Panc1 (cell line): ENCODE measurements around the gene PPT2. TPM values are rescaled to one million over a fixed set of nuclear protein-coding genes. Genes with fewer than 3 reads are reported as not detected.

Source experiments
- ATAC-seq: fragments of 200-7000 bp; cut with Tn5 transposase; 2 replicates; pipeline ENCODE4 v1.9.1; 2020; ENCODE audit warnings: mild to moderate bottlenecking, moderate library complexity
- BruUV-seq: library from RNA; stranded (reverse); fragments of 400-500 nt; replicated peaks from 2 replicates; lab custom pipeline; 2021; lab: Mats Ljungman, UMichigan
- CTCF ChIA-PET: fragments of 300-600 bp; sonication (Branson Sonifier 250); formaldehyde crosslinking; loops from one replicate; lab custom pipeline; 2022; ENCODE audit warnings: antibody characterized with exemption; lab: Charles Lee
- POLR2A ChIA-PET: fragments of 300-600 bp; sonication (Branson Sonifier 250); formaldehyde crosslinking; loops from one replicate; lab custom pipeline; 2022; ENCODE audit warnings: antibody characterized with exemption; lab: Charles Lee
- DNase-seq: peaks from one replicate; pipeline ENCODE4 v3.0.0-alpha.2; 2010; ENCODE audit warnings: low read depth, low spot score
- H3K27ac ChIP-seq: 2 replicates; pipeline ENCODE4 v1.5.1; 2011; ENCODE audit warnings: mild to moderate bottlenecking, low read length, inconsistent platforms
- H3K27me3 ChIP-seq: fragments of 200-500 bp; sonication (Bioruptor generic); 2 replicates; pipeline ENCODE4 v1.6.0; 2014; ENCODE audit warnings: low read length, inconsistent platforms; ENCODE audit not compliant: control insufficient read depth, insufficient read depth
- H3K36me3 ChIP-seq: fragments of 200-500 bp; sonication (Bioruptor generic); 2 replicates; pipeline ENCODE4 v1.5.1; 2014; ENCODE audit warnings: inconsistent platforms, mild to moderate bottlenecking, low read length, moderate library complexity; ENCODE audit not compliant: control insufficient read depth, insufficient read depth
- H3K4me1 ChIP-seq: 2 replicates; pipeline ENCODE4 v1.5.1; 2011; ENCODE audit warnings: inconsistent platforms, mild to moderate bottlenecking, low read length, moderate library complexity; ENCODE audit not compliant: control insufficient read depth, insufficient read depth
- H3K4me3 ChIP-seq, 2 experiments: 2 replicates each; pipeline ENCODE4 v1.5.1; 2011 to 2012; ENCODE audit warnings: low read depth in 2 of 2, low read length in 2 of 2, mild to moderate bottlenecking in 2 of 2, inconsistent platforms in 1 of 2, moderate library complexity in 1 of 2
- H3K9me3 ChIP-seq: fragments of 200-500 bp; sonication (Bioruptor generic); 2 replicates; pipeline ENCODE4 v1.5.1; 2014; ENCODE audit warnings: low read depth, mild to moderate bottlenecking, inconsistent platforms, low read length, moderate library complexity; ENCODE audit not compliant: control insufficient read depth, insufficient read depth
- CTCF ChIP-seq: fragments of 450-650 bp; IDR thresholded peaks from 2 replicates; pipeline ENCODE4 v1.5.1; 2017; ENCODE audit warnings: mild to moderate bottlenecking
- POLR2AphosphoS5 ChIP-seq: IDR thresholded peaks from 2 replicates; pipeline ENCODE4 v1.6.1; 2012; ENCODE audit warnings: mild to moderate bottlenecking, low read depth, low read length, moderate library complexity
- REST ChIP-seq, 2 experiments: IDR thresholded peaks; 2 replicates each; pipeline ENCODE4 v1.6.1; 2011 to 2012; ENCODE audit warnings: low read depth in 2 of 2, control low read depth in 1 of 2, low read length in 1 of 2, mild to moderate bottlenecking in 1 of 2, moderate library complexity in 1 of 2; ENCODE audit not compliant: insufficient read depth in 1 of 2
- SIN3A ChIP-seq: IDR thresholded peaks from 2 replicates; pipeline ENCODE4 v1.6.1; 2012; ENCODE audit warnings: low read depth, mild to moderate bottlenecking, low read length, moderate library complexity, borderline replicate concordance; ENCODE audit not compliant: insufficient read depth
- TCF7L2 ChIP-seq: IDR thresholded peaks from 2 replicates; pipeline ENCODE4 v1.6.1; 2011; ENCODE audit warnings: mild to moderate bottlenecking, low read depth, low read length, inconsistent platforms
- in situ Hi-C: cut with HindIII; loops from 2 replicates; pipeline ENCODE4 v1.10.0; 2016; ENCODE audit warnings: low sequenced_read_pairs, low pct_unique_long_range_greater_than_20kb
- intact Hi-C: fragments of 100-400 bp; cut with micrococcal nuclease; formaldehyde crosslinking; loops from one replicate; pipeline ENCODE4 v1.10.0; 2022; ENCODE audit not compliant: unreplicated experiment
- total RNA-seq: library from RNA; stranded (reverse); gene quantifications from one replicate; pipeline ENCODE4 v1.2.1, GENCODE V29; 2021; ENCODE audit not compliant: unreplicated experiment

PPT2 gene
- total RNA-seq, 1 experiment from 2014 or later = 20.1 TPM

GRCh38 chr6:32158052-32158451, 4.1 kb downstream of the PPT2 start:
- POLR2A ChIA-PET = interaction anchor here (0.7 kb wide), 1 partner anchor 15 kb away, joined by 4 read pairs; no protein-coding TSS in a partner anchor
- ATAC-seq = no peak
- Histone ChIP-seq H3K27ac (no peak overlapping the region), H3K27me3 (no peaks in the 10 kb centered on the region), H3K9me3 (no peaks in the 10 kb centered on the region), H3K36me3 (no peaks in the 10 kb centered on the region; the same call in 1 of the 2 replicates), H3K4me1 (peaks cover 9% of the 10 kb centered on the region), H3K4me3 (no peak overlapping the region)
- TF ChIP-seq REST (IDR thresholded peaks at IDR 0.05; ENCODE audit: insufficient read depth in 1 of 2, low read depth in 2 of 2, low read length in 1 of 2) (no peak), CTCF (no peak), SIN3A (no peak), POLR2AphosphoS5 (no peak), TCF7L2 (no peak)
- intact Hi-C loops (no loop called here), in situ Hi-C loops (no loop called here)
- BruUV-seq = no TSS peak
- CTCF ChIA-PET = no interaction called here
- no peak for DNase-seq

GRCh38 chr6:32163559-32164258, 9.8 kb downstream of the PPT2 start:
- ATAC-seq (no peak), DNase-seq (no peak)
- CTCF ChIA-PET = interaction anchor here (0.7 kb wide), 1 partner anchor 14 kb away, joined by 3 read pairs; no protein-coding TSS in a partner anchor
- Histone ChIP-seq H3K27ac (no peak overlapping the region), H3K27me3 (no peaks in the 10 kb centered on the region), H3K4me1 (no peaks in the 10 kb centered on the region), H3K4me3 (no peak overlapping the region), H3K9me3 (no peaks in the 10 kb centered on the region), H3K36me3 (no peaks in the 10 kb centered on the region)
- BruUV-seq = no TSS peak
- no peak for TF ChIP-seq CTCF
- no peak for TF ChIP-seq POLR2AphosphoS5
- TF ChIP-seq TCF7L2 = no peak
- TF ChIP-seq SIN3A = no peak
- TF ChIP-seq REST (IDR thresholded peaks at IDR 0.05; ENCODE audit: insufficient read depth in 1 of 2, low read depth in 2 of 2, low read length in 1 of 2) = no peak
- intact Hi-C loops (no loop called here), in situ Hi-C loops (no loop called here)
- POLR2A ChIA-PET = interaction anchor here (0.5 kb wide), 1 partner anchor 22 kb away, joined by 3 read pairs; no protein-coding TSS in a partner anchor
